ENCODE measurements around the gene MAT1A. TPM values are rescaled to one million over a fixed set of nuclear protein-coding genes. Genes with fewer than 3 reads are reported as not detected.

MAT1A gene
- total RNA-seq, 1 experiment from 2014 or later, result 1.6 TPM

GRCh38 chr10:80283536-80284199 is 5.8 kb downstream of the MAT1A start:
- RAD21 ChIA-PET (ENCODE audit: low non-redundant PET in 1 of 2, low total read pairs in 2 of 2, uncharacterized antibody in 2 of 2, unreplicated experiment in 2 of 2), result no interaction called here
- Histone ChIP-seq H3K79me2 (ENCODE audit: insufficient read depth, low read length) (no peaks in the 10 kb centered on the region), H3K9me2 (ENCODE audit: insufficient read depth) (no peaks in the 10 kb centered on the region), H3K9me3 (ENCODE audit: control insufficient read depth in 1 of 2, insufficient read depth in 1 of 2, low read depth in 1 of 2, low read length in 2 of 2) (no peaks in the 10 kb centered on the region), H3K4me3 (replicated peaks in 1 of 2; ENCODE audit: low read depth in 1 of 2, low read length in 2 of 2) (no peak overlapping the region), H3K4me1 (ENCODE audit: control insufficient read depth in 1 of 2, insufficient read depth in 2 of 2, low read length in 2 of 2) (no peaks in the 10 kb centered on the region), H3K36me3 (ENCODE audit: control insufficient read depth in 1 of 2, insufficient read depth in 2 of 2, low read length in 2 of 2) (no peaks in the 10 kb centered on the region), H3K9ac (ENCODE audit: low read length) (no peak overlapping the region), H2AFZ (ENCODE audit: low read depth, low read length, poor library complexity, severe bottlenecking) (no peak overlapping the region), H3K27ac (ENCODE audit: low read depth, low read length) (no peak overlapping the region), H3K4me2 (ENCODE audit: low read length) (no peak overlapping the region), H4K20me1 (ENCODE audit: insufficient read depth) (no peaks in the 10 kb centered on the region), H3K27me3 (ENCODE audit: insufficient read depth, low read length) (no peaks in the 10 kb centered on the region)
- BruUV-seq (replicated peaks), result no TSS peak
- POLR2A ChIA-PET, result no interaction called here
- TF ChIP-seq REST (IDR thresholded peaks at IDR 0.05; ENCODE audit: low read depth), result no peak
- DNase-seq (ENCODE audit: low read depth, low spot score) (no peak), ATAC-seq (no peak)
- CTCF ChIA-PET, result no interaction called here
- intact Hi-C loops (cut with micrococcal nuclease), result no loop called here

GRCh38 chr10:80283119-80283518 is 6.3 kb downstream of the MAT1A start:
- Histone ChIP-seq H3K4me3 (replicated peaks in 1 of 2; ENCODE audit: low read depth in 1 of 2, low read length in 2 of 2) (no peak overlapping the region), H2AFZ (ENCODE audit: low read depth, low read length, poor library complexity, severe bottlenecking) (no peak overlapping the region), H3K27me3 (ENCODE audit: insufficient read depth, low read length) (no peaks in the 10 kb centered on the region), H3K79me2 (ENCODE audit: insufficient read depth, low read length) (no peaks in the 10 kb centered on the region), H3K9me2 (ENCODE audit: insufficient read depth) (no peaks in the 10 kb centered on the region), H3K9me3 (ENCODE audit: control insufficient read depth in 1 of 2, insufficient read depth in 1 of 2, low read depth in 1 of 2, low read length in 2 of 2) (no peaks in the 10 kb centered on the region), H4K20me1 (ENCODE audit: insufficient read depth) (no peaks in the 10 kb centered on the region), H3K27ac (ENCODE audit: low read depth, low read length) (no peak overlapping the region), H3K36me3 (ENCODE audit: control insufficient read depth in 1 of 2, insufficient read depth in 2 of 2, low read length in 2 of 2) (no peaks in the 10 kb centered on the region), H3K9ac (ENCODE audit: low read length) (no peak overlapping the region), H3K4me1 (ENCODE audit: control insufficient read depth in 1 of 2, insufficient read depth in 2 of 2, low read length in 2 of 2) (no peaks in the 10 kb centered on the region), H3K4me2 (ENCODE audit: low read length) (no peak overlapping the region)
- RAD21 ChIA-PET (ENCODE audit: low non-redundant PET in 1 of 2, low total read pairs in 2 of 2, uncharacterized antibody in 2 of 2, unreplicated experiment in 2 of 2), result no interaction called here
- intact Hi-C loops (cut with micrococcal nuclease), result no loop called here
- BruUV-seq (replicated peaks), result no TSS peak
- ATAC-seq (no peak), DNase-seq (ENCODE audit: low read depth, low spot score) (no peak)
- CTCF ChIA-PET, result no interaction called here
- POLR2A ChIA-PET, result no interaction called here
- TF ChIP-seq EZH2 (IDR thresholded peaks at IDR 0.05) (no peak), EZH2phosphoT487 (IDR thresholded peaks at IDR 0.05; ENCODE audit: borderline replicate concordance) (no peak), TCF7L2 (IDR thresholded peaks at IDR 0.05; ENCODE audit: borderline replicate concordance, extremely low read depth, insufficient read depth, insufficient read length) (no peak), ZFX (IDR thresholded peaks at IDR 0.05) (no peak), CEBPB (IDR thresholded peaks at IDR 0.05; ENCODE audit: low read depth) (no peak), RAD21 (IDR thresholded peaks at IDR 0.05; ENCODE audit: low read depth) (no peak), POLR2AphosphoS5 (IDR thresholded peaks at IDR 0.05; ENCODE audit: low read depth, low read length) (no peak), CBX3 (IDR thresholded peaks at IDR 0.05; ENCODE audit: low read depth) (no peak), ZNF274 (IDR thresholded peaks at IDR 0.05; ENCODE audit: low read depth, low read length) (no peak), JUND (IDR thresholded peaks at IDR 0.05) (no peak)
- TF ChIP-seq, protein P1, sequence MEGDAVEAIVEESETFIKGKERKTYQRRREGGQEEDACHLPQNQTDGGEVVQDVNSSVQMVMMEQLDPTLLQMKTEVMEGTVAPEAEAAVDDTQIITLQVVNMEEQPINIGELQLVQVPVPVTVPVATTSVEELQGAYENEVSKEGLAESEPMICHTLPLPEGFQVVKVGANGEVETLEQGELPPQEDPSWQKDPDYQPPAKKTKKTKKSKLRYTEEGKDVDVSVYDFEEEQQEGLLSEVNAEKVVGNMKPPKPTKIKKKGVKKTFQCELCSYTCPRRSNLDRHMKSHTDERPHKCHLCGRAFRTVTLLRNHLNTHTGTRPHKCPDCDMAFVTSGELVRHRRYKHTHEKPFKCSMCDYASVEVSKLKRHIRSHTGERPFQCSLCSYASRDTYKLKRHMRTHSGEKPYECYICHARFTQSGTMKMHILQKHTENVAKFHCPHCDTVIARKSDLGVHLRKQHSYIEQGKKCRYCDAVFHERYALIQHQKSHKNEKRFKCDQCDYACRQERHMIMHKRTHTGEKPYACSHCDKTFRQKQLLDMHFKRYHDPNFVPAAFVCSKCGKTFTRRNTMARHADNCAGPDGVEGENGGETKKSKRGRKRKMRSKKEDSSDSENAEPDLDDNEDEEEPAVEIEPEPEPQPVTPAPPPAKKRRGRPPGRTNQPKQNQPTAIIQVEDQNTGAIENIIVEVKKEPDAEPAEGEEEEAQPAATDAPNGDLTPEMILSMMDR (IDR thresholded peaks at IDR 0.05 in 2 of 3, conservative IDR thresholded peaks at IDR 0.05 in 1 of 3; ENCODE audit: borderline replicate concordance in 1 of 3, insufficient read depth in 1 of 3, low read depth in 2 of 3, low read length in 2 of 3), result no peak
